HepG2 (cell line): ENCODE data around the gene FBXO11.
"Not testable (repeated sequence)": the region's sequence is repeated elsewhere in the genome, so short reads cannot be mapped to it uniquely, and the experiment has no call there.

Source experiments
- RXRB ChIP-seq: IDR thresholded peaks from 2 replicates; pipeline ENCODE4 v1.6.1; 2016; ENCODE audit warnings: borderline replicate concordance, missing genetic modification reagents, missing compliant biosample characterization
- TF ChIP-seq, protein P1 (sequence below): sonication (generic); formaldehyde crosslinking; IDR thresholded peaks from 2 replicates; pipeline ENCODE4 v1.4.0; 2020; ENCODE audit warnings: missing genetic modification reagents
- TF ChIP-seq, protein P2 (sequence below): conservative IDR thresholded peaks from 2 replicates; pipeline ENCODE4 v1.6.1; 2018; ENCODE audit warnings: missing genetic modification reagents

DNA sequence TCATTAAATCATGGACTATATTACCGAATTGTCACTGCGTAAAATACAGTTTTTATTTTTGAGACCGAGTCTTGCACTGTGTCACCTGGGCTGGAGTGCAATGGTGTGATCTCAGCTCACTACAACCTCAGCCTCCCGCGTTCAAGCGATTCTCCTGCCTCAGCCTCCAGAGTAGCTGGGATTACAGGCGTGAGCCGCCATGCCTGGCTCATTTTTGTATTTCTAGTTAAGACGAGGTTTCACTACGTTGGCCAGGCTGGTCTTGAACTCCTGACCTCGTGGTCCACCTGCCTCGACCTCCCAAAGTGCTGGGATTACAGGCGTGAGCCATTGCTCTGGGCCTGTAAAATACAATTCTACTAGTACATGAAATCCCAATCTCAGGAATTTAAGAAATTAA, 4.4 kb downstream of the FBXO11 start:
- TF ChIP-seq RXRB (CRISPR knock-in tag): not testable (repeated sequence)
- TF ChIP-seq, protein P1, sequence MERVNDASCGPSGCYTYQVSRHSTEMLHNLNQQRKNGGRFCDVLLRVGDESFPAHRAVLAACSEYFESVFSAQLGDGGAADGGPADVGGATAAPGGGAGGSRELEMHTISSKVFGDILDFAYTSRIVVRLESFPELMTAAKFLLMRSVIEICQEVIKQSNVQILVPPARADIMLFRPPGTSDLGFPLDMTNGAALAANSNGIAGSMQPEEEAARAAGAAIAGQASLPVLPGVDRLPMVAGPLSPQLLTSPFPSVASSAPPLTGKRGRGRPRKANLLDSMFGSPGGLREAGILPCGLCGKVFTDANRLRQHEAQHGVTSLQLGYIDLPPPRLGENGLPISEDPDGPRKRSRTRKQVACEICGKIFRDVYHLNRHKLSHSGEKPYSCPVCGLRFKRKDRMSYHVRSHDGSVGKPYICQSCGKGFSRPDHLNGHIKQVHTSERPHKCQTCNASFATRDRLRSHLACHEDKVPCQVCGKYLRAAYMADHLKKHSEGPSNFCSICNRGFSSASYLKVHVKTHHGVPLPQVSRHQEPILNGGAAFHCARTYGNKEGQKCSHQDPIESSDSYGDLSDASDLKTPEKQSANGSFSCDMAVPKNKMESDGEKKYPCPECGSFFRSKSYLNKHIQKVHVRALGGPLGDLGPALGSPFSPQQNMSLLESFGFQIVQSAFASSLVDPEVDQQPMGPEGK: not testable (repeated sequence)
- TF ChIP-seq, protein P2, sequence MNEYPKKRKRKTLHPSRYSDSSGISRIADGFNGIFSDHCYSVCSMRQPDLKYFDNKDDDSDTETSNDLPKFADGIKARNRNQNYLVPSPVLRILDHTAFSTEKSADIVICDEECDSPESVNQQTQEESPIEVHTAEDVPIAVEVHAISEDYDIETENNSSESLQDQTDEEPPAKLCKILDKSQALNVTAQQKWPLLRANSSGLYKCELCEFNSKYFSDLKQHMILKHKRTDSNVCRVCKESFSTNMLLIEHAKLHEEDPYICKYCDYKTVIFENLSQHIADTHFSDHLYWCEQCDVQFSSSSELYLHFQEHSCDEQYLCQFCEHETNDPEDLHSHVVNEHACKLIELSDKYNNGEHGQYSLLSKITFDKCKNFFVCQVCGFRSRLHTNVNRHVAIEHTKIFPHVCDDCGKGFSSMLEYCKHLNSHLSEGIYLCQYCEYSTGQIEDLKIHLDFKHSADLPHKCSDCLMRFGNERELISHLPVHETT (CRISPR knock-in tag): not testable (repeated sequence)
